Central memory CD8-positive, alpha-beta T cell (primary cell): ENCODE data around the gene SGPP1.

Experiments used
- ATAC-seq: fragments of 150-1000 bp; cut with Tn5 transposase; replicated peaks from 2 replicates; pipeline ENCODE4 v1.10.0; 2022; ENCODE audit warnings: mild to moderate bottlenecking, moderate FRiP score, moderate number of reproducible peaks; ENCODE audit not compliant: poor library complexity, severe bottlenecking; ENCODE audit errors: extremely low read depth
- DNase-seq, 2 donors: peaks; one replicate each; pipeline ENCODE4 v3.0.0; 2021; ENCODE audit warnings: low spot score in 2 of 2
- H3K27ac Mint-ChIP-seq: one replicate; pipeline ENCODE4 v1.8.0; 2022; ENCODE audit warnings: low read depth, mild to moderate bottlenecking, moderate library complexity, mixed read lengths
- H3K27me3 Mint-ChIP-seq: one replicate; pipeline ENCODE4 v1.8.0; 2022; ENCODE audit warnings: mixed read lengths
- H3K36me3 Mint-ChIP-seq: one replicate; pipeline ENCODE4 v1.8.0; 2022; ENCODE audit warnings: mild to moderate bottlenecking, moderate library complexity, mixed read lengths; ENCODE audit not compliant: insufficient read depth
- H3K4me1 Mint-ChIP-seq: one replicate; pipeline ENCODE4 v1.8.0; 2022; ENCODE audit warnings: mixed read lengths
- H3K4me3 Mint-ChIP-seq: one replicate; pipeline ENCODE4 v1.8.0; 2022; ENCODE audit warnings: mild to moderate bottlenecking, moderate library complexity, mixed read lengths
- H3K9me3 Mint-ChIP-seq: one replicate; pipeline ENCODE4 v1.8.0; 2022; ENCODE audit warnings: mixed read lengths

SGPP1 gene

DNA sequence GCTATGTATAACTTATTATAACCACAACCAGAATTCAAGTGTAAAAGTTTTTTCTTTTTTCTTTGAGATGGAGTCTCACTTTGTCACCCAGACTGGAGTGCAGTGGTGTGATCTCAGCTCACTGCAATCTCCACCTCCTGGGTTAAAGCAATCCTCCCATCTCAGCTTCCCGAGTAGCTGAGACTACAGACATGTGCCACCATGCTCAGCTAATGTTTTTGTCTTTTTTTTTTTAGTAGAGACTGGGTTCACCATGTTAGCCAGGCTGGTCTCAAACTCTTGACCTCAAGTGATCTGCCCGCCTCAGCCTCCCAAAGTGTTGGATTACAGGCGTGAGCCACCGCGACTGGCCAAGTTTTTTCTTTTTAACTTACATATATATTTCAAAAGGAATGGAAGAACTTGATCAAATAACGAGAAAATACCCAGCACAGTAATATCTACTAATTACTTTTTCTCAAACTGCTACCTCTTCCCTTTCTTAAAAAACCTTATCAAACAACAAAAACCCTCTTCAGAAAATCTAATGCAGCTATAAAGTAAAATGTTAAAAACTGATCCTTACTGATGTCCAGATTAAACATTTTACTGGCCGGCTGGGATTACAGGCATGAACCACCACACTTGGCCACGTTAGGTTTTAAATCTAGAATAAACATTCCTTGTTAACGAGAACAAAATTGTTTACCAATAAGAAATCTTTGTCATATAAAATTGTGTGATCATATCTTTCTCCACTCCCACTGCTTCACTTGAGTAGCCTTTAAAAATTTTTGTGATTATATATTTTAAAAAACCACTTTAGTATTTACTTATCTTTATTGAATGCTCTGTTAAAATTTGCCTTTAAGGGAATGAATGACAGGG lies 44.9 kb downstream of the SGPP1 start:
- Mint-ChIP-seq H3K9me3 (no peaks in the 10 kb centered on the region), H3K27ac (no peak overlapping the region), H3K27me3 (no peaks in the 10 kb centered on the region), H3K4me3 (no peak overlapping the region), H3K36me3 (peaks cover 7% of the 10 kb centered on the region), H3K4me1 (peaks cover 6% of the 10 kb centered on the region)
- no peak for DNase-seq
- no peak for ATAC-seq

DNA sequence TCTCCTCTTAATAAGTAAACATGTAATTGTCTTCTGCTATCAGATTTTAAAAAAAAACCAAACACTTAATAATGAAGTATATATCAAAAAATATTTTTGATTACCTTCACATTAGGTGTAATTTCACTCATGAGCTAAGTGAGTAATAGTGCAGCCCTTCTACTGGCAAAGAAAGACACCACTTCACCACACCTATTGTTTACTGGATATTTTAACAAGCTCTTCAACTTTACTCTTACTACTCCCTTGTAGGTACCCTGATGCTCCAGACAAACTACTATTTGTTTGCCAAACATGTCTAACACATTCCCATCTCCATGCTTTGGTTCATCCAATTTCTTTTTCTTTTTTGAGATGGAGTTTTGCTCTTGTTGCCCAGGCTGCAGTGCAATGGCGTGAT lies 49.3 kb downstream of the SGPP1 start:
- Mint-ChIP-seq H3K4me3 (no peak overlapping the region), H3K4me1 (no peaks in the 10 kb centered on the region), H3K27me3 (no peaks in the 10 kb centered on the region), H3K9me3 (no peaks in the 10 kb centered on the region), H3K27ac (no peak overlapping the region), H3K36me3 (peaks cover 11% of the 10 kb centered on the region)
- ATAC-seq (no peak), DNase-seq (no peak)

DNA sequence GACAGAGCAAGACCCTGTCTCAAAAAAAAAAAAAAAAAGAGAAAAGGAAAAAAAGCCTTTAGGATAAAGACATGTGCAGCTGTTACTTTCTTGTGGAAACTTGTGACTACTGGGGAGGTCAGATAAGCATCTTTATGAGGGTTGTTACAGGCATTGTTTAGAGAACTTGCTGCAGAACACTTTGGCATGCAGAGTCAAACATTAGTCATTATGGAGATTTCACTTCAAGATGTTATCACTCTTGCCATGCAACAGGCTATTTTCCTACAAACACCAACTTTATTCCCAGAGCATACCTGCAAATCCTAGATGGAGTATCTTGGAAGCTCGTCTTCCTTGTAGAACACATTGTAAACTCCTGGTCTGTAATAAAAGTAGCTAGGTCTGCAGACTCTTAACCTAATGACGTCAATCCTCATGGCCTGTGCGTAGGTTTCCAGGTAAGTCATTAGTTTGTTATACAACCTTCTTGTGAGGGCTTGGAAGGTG lies 49.9 kb downstream of the SGPP1 start:
- Mint-ChIP-seq H3K9me3 (no peaks in the 10 kb centered on the region), H3K27me3 (no peaks in the 10 kb centered on the region), H3K4me1 (no peaks in the 10 kb centered on the region), H3K36me3 (peaks cover 11% of the 10 kb centered on the region), H3K27ac (no peak overlapping the region), H3K4me3 (no peak overlapping the region)
- ATAC-seq (no peak), DNase-seq (no peak)

DNA sequence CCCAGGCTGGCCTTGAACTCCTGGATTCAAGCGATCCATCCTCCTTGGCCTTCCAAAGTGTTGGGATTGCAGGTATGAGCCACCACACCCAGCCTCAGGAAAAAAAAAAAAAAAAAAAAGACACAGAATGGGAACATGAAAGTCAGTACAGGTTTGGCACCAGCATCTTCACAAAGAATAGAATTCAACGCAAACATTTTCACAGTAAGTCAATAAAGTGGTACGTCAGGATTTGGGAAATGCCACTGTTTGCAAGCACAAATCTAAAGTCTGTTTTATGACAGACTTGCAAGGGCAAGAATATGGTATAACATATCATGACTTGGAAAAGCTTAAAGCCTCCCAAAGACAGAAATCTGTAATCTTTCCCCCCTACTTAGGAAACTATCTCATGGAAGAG lies 51.2 kb downstream of the SGPP1 start:
- Mint-ChIP-seq H3K9me3 (no peaks in the 10 kb centered on the region), H3K4me3 (no peak overlapping the region), H3K36me3 (peaks cover 8% of the 10 kb centered on the region), H3K27ac (no peak overlapping the region), H3K4me1 (no peaks in the 10 kb centered on the region), H3K27me3 (no peaks in the 10 kb centered on the region)
- ATAC-seq, result no peak
- DNase-seq, result no peak

DNA sequence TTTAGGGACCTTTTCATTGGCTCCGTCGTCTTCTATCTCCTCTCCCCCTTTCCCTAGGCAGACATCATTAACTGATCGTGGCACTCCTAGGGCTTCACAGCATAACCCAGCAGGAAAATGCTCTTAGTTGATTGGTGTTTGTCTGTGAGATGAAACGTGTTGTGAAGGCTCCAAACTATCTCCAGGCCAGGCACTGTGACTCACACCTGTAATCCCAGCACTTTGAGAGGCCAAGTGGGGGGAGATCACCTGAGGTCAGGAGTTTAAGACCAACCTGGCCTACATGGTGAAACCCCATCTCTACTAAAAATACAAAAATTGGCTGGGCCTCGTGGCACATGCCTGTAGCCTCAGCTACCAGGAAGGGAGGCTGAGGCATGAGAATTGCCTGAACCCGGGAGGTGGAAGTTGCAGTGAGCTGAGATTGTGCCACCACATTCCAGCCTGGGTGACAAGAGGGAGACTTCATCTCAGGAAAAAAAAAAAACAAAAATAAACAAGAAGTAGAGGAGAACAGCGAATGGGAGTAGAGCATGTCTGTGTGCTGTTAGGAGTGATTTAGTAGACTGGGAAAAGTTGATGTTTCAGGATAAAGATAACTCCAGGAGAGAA lies 53.9 kb downstream of the SGPP1 start:
- ATAC-seq, result no peak
- Mint-ChIP-seq H3K4me1 (no peaks in the 10 kb centered on the region), H3K27ac (no peak overlapping the region), H3K4me3 (no peak overlapping the region), H3K36me3 (peaks cover 5% of the 10 kb centered on the region), H3K27me3 (no peaks in the 10 kb centered on the region), H3K9me3 (no peaks in the 10 kb centered on the region)
- DNase-seq, result no peak

DNA sequence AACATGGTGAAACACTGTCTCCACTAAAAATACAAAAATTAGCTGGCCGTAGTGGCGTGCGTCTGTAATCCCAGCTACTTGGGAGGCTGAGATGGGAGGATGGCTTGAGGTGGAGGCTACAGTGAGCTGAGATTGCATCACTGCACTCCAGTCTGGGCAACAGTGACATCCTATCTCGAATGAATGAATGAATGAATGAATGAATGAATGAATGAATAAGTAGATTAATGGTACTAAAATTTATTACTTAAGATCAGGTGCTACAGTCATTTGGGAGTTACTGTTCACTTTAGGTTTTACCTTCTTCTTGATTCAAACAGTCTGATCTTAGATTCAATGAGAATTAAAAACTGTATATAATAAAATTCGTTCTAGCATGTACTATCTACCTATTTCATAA lies 54.6 kb downstream of the SGPP1 start:
- H3K27me3 Mint-ChIP-seq, result no peaks in the 10 kb centered on the region
- no peaks in the 10 kb centered on the region for H3K9me3 Mint-ChIP-seq
- H3K4me1 Mint-ChIP-seq, result no peaks in the 10 kb centered on the region
- no peak overlapping the region for H3K4me3 Mint-ChIP-seq
- H3K27ac Mint-ChIP-seq, result no peak overlapping the region
- no peak for ATAC-seq
- no peak for DNase-seq
- H3K36me3 Mint-ChIP-seq, result peaks cover 5% of the 10 kb centered on the region

DNA sequence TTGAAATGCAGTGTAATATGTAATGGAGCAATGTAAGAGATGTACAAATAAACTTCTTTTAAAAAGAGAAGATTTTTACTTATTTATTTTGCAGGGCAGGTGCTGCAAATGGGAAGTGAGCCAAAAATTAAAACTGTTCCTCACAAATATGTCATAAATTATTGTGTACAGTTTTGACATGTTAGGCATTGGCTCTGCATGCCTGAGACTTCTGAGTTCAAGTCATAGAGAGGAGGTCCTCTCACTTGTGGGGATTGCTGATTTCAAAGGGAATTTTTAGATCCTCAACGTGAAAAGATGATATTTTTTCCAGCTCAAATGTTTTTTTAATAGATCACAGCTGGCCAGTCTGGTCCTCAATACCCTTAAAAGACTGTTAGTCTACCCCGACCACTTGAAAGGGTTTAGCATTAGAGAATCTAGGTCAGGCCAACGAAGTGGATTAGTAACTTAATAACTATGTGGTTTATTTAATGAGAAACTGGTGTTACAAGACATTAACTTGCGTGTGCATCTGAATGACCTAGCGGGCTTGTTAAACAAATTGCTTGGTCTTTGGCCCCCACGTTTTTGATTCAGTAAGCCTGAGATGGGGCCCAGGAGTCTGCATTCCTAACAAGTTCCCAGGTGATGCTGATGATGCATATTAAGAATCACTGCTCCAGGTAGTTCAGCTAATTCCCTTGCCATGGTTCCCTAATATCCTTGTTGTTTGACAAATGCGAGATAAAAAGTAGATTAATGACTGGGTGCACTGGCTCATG lies 55.3 kb downstream of the SGPP1 start:
- H3K9me3 Mint-ChIP-seq, result no peaks in the 10 kb centered on the region
- no peak overlapping the region for H3K4me3 Mint-ChIP-seq
- DNase-seq (no peak), ATAC-seq (no peak)
- peaks cover 4% of the 10 kb centered on the region for H3K36me3 Mint-ChIP-seq
- H3K27me3 Mint-ChIP-seq, result no peaks in the 10 kb centered on the region
- no peak overlapping the region for H3K27ac Mint-ChIP-seq
- no peaks in the 10 kb centered on the region for H3K4me1 Mint-ChIP-seq

DNA sequence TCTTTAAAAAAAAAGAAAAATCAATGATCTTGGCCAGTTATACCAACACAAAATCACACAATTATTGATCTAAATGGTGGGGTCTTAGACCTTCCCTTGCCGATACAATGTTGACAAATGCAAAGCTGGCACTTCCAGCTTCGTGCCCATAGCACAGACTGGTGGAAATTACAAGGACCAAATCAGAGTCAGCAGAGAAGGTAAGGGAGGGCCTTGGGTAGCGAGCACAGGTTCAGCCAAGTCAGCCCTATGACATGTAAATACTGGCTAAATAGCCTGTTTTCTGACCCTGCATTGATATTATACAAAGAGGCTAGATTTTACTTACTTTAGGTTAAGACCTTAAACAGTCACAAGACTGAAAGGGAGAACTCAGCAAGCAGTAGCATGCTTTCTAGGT lies 55.9 kb downstream of the SGPP1 start:
- Mint-ChIP-seq H3K4me3 (no peak overlapping the region), H3K4me1 (no peaks in the 10 kb centered on the region), H3K27me3 (no peaks in the 10 kb centered on the region), H3K9me3 (no peaks in the 10 kb centered on the region), H3K36me3 (peaks cover 2% of the 10 kb centered on the region), H3K27ac (no peak overlapping the region)
- ATAC-seq, result no peak
- no peak for DNase-seq

DNA sequence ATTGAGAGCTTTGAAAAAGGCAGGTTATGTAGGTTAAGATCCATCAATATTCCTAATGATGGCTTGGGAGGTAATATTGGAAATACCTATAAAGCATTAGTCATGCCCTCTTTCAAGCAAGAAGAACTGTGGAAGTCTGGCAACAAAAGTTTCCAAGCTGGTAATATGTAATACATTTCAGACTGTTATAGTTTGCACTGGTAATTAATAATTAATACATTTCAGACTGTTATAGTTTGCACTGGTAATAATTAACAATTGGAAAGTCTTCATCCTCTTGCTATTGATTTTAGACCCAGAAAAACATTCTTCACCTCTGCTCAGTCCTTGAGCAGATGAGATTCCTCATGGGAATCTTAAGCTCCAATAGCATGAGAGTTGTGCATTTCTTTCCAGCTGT lies 57.2 kb downstream of the SGPP1 start:
- Mint-ChIP-seq H3K4me3 (no peak overlapping the region), H3K36me3 (no peaks in the 10 kb centered on the region), H3K27me3 (no peaks in the 10 kb centered on the region), H3K27ac (no peak overlapping the region), H3K4me1 (no peaks in the 10 kb centered on the region), H3K9me3 (no peaks in the 10 kb centered on the region)
- ATAC-seq, result no peak
- DNase-seq, result no peak

DNA sequence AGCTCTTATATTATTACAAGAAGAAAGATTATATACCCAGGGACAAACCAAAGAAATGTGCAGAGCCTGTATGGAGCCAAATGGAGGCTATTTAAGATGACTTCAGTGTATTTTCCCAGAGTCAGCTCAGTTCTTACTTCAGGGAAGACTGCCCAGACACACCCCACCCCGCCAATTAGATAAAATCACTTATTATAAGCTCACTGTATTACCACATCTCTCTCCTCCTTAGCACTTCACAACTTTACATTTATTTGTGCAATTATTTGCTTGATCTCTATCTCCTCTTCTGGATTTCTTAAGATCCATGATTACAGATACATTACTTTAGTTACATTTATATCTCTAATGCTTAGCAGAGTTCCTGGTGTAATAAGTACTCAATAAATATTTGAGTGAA lies 61.5 kb downstream of the SGPP1 start:
- ATAC-seq (no peak), DNase-seq (no peak)
- Mint-ChIP-seq H3K36me3 (no peaks in the 10 kb centered on the region), H3K4me3 (no peak overlapping the region), H3K9me3 (no peaks in the 10 kb centered on the region), H3K27me3 (no peaks in the 10 kb centered on the region), H3K4me1 (no peaks in the 10 kb centered on the region), H3K27ac (no peak overlapping the region)

DNA sequence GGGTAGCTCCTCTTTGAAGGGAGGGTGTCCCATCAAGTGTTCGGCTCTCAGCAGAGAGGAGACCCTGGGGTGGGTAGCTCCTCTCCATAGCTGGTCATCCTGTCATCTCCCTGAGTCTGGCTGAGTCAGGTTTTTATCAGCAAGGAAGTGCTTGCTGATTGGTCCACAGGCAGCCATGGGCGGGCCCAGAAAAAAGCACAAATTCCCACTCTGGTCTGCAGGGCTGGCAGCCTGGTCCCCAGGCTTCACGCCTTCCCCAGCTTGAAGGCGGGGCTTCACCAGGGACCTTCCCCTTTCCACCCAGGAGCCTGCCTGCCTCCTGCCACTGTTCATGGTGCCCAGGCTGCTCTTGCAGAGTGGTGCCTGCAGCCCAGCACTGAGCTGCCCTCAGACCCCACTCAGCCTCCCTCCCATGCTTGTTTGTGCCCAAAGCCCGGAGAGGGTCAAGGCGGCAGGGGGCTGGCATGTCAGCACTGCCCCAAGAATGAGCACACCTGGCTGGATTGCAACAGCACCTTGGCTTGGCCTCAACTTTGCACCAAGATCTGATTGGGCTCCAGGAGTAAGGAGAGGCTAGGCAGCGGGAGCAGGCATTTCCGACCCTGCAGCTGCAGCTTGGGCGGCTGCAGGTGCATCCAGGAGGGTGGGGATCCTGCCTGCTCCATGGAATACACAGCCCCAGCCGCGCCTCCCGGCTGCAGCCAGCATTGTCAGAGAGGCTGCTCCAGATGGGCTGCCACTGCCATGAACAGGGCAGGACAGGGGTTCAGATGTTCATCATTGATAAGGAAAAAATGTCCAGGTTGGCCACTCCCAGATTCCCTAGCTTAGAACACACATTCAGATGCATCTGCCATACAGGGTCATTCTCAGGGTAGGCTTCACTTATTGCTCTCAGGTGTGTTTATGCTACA lies 64.2 kb downstream of the SGPP1 start:
- DNase-seq (no peak), ATAC-seq (no peak)
- Mint-ChIP-seq H3K9me3 (no peaks in the 10 kb centered on the region), H3K27ac (no peak overlapping the region), H3K4me1 (no peaks in the 10 kb centered on the region), H3K27me3 (no peaks in the 10 kb centered on the region), H3K4me3 (no peak overlapping the region), H3K36me3 (no peaks in the 10 kb centered on the region)

DNA sequence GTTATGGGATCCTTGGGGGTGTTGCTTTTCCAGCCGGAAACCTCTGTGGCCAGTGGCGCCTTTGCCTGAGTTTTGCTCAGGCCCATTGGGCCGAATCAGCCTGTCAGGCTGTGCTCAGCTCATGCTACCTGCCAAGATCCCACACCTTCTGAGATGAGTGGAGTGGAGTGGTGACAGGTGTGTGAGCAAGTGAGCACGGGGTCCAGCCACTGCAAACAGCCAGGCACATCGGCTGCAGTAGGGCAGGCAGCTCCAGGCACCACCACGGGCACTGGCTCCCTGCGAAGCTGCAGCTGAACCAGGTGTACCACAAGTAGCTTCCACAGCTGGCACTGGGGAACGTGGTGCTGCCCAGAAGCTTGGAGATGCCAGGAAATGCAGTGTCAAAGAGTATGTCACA lies 65.1 kb downstream of the SGPP1 start:
- DNase-seq, result no peak
- no peak for ATAC-seq
- no peaks in the 10 kb centered on the region for H3K27me3 Mint-ChIP-seq
- no peaks in the 10 kb centered on the region for H3K4me1 Mint-ChIP-seq
- H3K27ac Mint-ChIP-seq, result no peak overlapping the region
- no peaks in the 10 kb centered on the region for H3K9me3 Mint-ChIP-seq
- H3K36me3 Mint-ChIP-seq, result no peaks in the 10 kb centered on the region
- H3K4me3 Mint-ChIP-seq, result no peak overlapping the region
